Omental fat pad (tissue), 4 donors: ENCODE measurements around the gene CAV1. TPM values are rescaled to one million over a fixed set of nuclear protein-coding genes. Genes with fewer than 3 reads are reported as not detected.

ENCODE experiments used
- ATAC-seq: fragments of 150-250 bp; one replicate; pipeline ENCODE4 v1.9.1; 2016; ENCODE audit warnings: mild to moderate bottlenecking, moderate library complexity; ENCODE audit not compliant: low FRiP score
- DNase-seq: peaks from one replicate; pipeline ENCODE4 v3.0.0-alpha.2; 2019; ENCODE audit warnings: low spot score
- total RNA-seq, 4 donors: library from RNA; depleted of rRNA; stranded (reverse); fragments of >200 nt; gene quantifications; one replicate each; pipeline ENCODE4 v1.1.0, GENCODE V29; 2016
- TF ChIP-seq, protein P1 (sequence below), 3 donors: fragments of 450-650 bp; IDR thresholded peaks; one replicate each; pipeline ENCODE4 v1.5.1; 2016 to 2017; ENCODE audit warnings: antibody characterized with exemption in 3 of 3, mild to moderate bottlenecking in 3 of 3, moderate library complexity in 2 of 3

Gene CAV1
- total RNA-seq, 4 donors from 2014 or later, result 354 to 482 (median 468) TPM

DNA sequence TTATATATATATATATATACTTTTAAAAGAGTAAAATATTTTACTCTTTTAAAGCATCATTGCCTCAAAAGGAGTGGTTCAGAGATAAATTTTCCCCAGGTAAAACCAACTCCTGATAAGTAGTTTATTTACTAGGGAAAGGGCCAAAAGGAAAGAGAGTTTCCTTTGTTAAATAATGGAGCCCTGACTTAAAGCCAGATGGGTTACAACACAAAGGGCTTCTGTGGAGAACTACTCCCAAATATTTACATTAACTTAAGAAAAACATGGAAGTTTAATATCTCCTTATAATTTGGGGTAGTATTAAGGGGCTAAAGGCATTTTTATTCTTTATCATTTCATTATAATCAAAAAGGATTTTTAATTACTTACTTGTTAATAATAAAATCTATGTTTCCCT is 8.5 kb upstream of the CAV1 start:
- DNase-seq (no peak), ATAC-seq (no peak)
- TF ChIP-seq, protein P1, sequence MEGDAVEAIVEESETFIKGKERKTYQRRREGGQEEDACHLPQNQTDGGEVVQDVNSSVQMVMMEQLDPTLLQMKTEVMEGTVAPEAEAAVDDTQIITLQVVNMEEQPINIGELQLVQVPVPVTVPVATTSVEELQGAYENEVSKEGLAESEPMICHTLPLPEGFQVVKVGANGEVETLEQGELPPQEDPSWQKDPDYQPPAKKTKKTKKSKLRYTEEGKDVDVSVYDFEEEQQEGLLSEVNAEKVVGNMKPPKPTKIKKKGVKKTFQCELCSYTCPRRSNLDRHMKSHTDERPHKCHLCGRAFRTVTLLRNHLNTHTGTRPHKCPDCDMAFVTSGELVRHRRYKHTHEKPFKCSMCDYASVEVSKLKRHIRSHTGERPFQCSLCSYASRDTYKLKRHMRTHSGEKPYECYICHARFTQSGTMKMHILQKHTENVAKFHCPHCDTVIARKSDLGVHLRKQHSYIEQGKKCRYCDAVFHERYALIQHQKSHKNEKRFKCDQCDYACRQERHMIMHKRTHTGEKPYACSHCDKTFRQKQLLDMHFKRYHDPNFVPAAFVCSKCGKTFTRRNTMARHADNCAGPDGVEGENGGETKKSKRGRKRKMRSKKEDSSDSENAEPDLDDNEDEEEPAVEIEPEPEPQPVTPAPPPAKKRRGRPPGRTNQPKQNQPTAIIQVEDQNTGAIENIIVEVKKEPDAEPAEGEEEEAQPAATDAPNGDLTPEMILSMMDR (IDR thresholded peaks at IDR 0.05), result no peak

DNA sequence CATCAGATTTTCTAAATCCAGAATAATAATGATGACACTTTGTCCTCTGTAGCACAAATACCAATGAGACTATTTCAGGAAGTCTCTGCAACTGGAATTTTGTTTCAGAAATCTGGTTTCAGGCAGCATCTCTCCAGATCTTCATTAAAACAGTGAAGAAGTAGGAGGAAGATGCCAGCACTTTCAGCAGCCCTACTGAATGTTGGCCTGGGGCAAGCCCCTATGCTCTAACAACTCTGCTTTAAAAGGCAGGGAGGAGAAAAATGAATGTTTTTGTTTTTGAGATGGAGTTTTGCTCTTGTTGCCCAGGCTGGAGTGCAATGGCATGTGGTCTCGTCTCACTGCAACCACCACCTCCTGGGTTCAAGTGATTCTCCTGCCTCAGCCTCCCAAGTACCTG is 7.2 kb upstream of the CAV1 start:
- TF ChIP-seq, protein P1 (IDR thresholded peaks at IDR 0.05), result no peak
- no peak for DNase-seq
- ATAC-seq, result no peak

DNA sequence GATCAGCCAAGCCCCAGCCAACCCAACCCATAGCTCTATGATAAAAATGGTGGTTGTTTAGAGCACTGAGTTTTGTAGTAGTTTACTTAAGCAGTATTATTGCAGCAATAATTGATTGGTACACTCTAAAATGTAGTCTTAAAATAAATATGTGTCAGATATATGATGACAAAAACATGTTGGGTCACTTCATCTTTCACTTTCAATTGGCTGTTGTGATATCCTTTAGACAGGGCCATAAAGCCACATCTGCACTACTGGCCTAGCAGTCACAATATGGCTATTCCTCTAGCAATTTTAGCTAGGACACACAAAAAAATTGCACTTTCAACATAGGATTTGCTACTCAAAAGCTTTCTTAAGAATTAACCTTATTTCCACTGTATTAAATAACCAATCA is 5.9 kb upstream of the CAV1 start:
- DNase-seq (no peak), ATAC-seq (no peak)
- TF ChIP-seq, protein P1 (IDR thresholded peaks at IDR 0.05), result no peak

DNA sequence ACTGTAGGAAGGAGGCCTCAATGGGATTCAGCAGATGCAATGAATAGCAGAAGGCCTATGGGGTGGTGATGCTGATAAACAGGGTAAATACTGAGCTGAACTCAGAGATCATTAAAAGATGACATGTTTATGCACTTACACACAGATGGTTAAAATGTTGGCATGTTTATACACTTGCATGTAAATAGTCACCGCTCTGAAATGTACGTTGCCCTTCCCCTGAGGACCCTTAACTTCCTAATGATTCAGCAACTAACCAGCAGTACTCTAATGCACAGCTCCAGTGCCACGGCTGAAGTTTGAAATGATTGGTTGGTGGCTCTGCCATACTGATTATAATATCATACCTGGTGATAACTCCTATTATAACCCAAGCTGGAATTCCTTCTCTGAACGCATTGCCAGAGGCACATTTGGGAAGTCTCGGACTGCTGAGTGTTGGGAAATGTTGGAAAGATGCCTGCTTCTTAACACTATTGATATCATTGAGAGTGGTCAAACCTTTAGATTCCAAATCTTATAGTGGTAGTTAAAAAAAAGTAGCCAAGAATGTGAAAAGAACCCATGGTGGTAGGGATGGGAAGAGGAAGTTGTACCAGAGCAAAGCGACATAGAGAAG is 3.7 kb upstream of the CAV1 start:
- no peak for DNase-seq
- no peak for ATAC-seq
- TF ChIP-seq, protein P1 (IDR thresholded peaks at IDR 0.05), result no peak

DNA sequence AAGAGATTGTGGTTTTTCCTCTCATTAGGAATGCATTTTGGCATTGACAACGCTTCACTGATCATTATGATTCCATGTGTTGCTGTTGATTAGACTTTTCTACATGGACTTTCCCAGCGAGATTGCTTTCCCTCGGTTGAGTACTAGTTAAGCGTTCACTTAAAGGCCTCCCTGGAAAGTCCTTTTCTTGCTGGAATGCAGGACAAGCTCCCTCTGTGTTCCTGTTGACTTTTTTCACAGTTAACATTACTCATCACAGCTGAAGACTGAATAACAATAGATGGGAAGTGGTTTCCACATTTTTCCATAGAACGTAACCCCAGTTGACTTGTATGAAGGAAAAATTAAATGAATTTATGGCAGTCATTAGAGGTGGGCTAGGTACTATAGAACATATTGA is 2.6 kb upstream of the CAV1 start:
- no peak for DNase-seq
- TF ChIP-seq, protein P1 (IDR thresholded peaks at IDR 0.05), result no peak
- ATAC-seq, result no peak

DNA sequence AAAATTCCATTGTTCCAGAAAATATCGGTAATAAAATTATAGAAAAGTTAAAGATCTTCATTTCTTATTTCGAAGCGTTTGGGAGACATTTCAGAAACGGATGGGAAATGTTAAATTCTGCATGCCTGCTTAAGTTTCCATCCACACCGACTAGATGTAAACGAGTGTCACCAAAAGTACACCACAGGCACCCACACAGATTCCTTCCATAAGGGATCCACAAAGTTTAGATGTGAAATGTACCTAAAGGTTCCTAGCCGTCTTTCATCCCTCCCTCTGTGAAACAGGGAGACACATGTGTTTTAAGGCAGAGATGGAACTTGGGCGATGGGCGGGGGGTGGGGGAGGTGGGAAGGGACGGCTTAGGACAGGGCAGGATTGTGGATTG is 621 bp upstream of the CAV1 start:
- no peak for ATAC-seq
- no peak for DNase-seq
- TF ChIP-seq, protein P1 (IDR thresholded peaks at IDR 0.05), result no peak

DNA sequence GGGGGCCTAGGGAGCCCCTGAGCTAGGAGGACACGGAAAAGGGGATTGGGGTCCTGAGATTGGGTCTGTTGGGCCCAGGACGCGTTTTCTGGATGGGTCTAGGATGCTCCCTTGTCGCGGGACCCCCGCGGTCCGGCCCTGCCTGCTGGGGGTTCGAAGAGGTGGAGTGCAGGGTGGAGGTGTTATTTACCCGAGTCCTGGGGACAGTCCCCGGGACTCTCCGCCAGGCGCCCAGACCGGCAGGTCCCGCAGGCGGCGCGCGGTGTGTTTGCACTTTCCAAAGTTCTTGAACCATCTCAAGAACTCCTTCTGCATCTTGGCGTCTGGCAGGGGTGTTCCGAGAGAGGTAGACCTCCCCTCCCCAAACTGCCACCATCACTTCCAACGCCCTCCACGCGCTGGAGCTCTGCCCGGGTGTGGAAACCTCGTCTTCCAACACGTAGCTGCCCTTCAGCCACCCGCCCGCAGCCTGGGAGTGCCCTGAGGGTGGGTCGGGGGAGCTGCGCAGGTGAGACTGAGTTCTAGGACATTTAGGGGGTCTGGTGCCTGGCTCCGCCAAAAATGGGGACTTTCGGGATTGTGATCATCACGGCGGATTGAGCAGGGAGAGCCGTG is 569 bp downstream of the CAV1 start:
- TF ChIP-seq, protein P1 (IDR thresholded peaks at IDR 0.05), result no peak
- no peak for DNase-seq
- peak; percentile 11 for ATAC-seq
